Endothelial cell of hepatic sinusoid (primary cell): ENCODE measurements around the gene RALGAPA2.

Experiments used
- in situ Hi-C: cut with HindIII; loops from 2 replicates; pipeline ENCODE4 v1.10.0; 2017; ENCODE audit warnings: low sequenced_read_pairs

Gene RALGAPA2

GRCh38 chr20:20712474-20713243, at the start of gene RALGAPA2:
RALGAPA2 (minus strand) TSS chr20:20712644; CDS start chr20:20712480, 164 bp downstream.
- in situ Hi-C loops, result no loop called here

- in situ Hi-C loops, result no loop called here
These were observed 48.9 kb upstream of the RALGAPA2 start for GRCh38 chr20:20761301-20761700.

GRCh38 chr20:20759132-20759531, 46.7 kb upstream of the RALGAPA2 start:
- in situ Hi-C loops, result no loop called here

- in situ Hi-C loops, result no loop called here
These were observed 43.4 kb upstream of the RALGAPA2 start for GRCh38 chr20:20755674-20756319.

- in situ Hi-C loops, result no loop called here
These were observed 42.8 kb upstream of the RALGAPA2 start for GRCh38 chr20:20755231-20755630.

GRCh38 chr20:20754714-20755113, 42.3 kb upstream of the RALGAPA2 start:
- in situ Hi-C loops, result no loop called here

- in situ Hi-C loops, result no loop called here
These were observed 40.3 kb upstream of the RALGAPA2 start for GRCh38 chr20:20752712-20753111.

GRCh38 chr20:20747298-20747697, 34.9 kb upstream of the RALGAPA2 start:
- in situ Hi-C loops, result no loop called here

GRCh38 chr20:20744170-20744725, 31.8 kb upstream of the RALGAPA2 start:
- in situ Hi-C loops, result no loop called here

GRCh38 chr20:20743511-20744169, 31.2 kb upstream of the RALGAPA2 start:
- in situ Hi-C loops, result no loop called here

- in situ Hi-C loops, result no loop called here
These were observed 28.9 kb upstream of the RALGAPA2 start for GRCh38 chr20:20741087-20742045.

GRCh38 chr20:20740541-20740940, 28.1 kb upstream of the RALGAPA2 start:
- in situ Hi-C loops, result no loop called here

- in situ Hi-C loops, result no loop called here
These were observed 24.7 kb upstream of the RALGAPA2 start for GRCh38 chr20:20737158-20737557.

- in situ Hi-C loops, result no loop called here
These were observed 23.9 kb upstream of the RALGAPA2 start for GRCh38 chr20:20736303-20736702.

GRCh38 chr20:20734475-20734948, 22.1 kb upstream of the RALGAPA2 start:
- in situ Hi-C loops, result no loop called here

- in situ Hi-C loops, result no loop called here
These were observed 21.5 kb upstream of the RALGAPA2 start for GRCh38 chr20:20733943-20734342.

- in situ Hi-C loops, result no loop called here
These were observed 20.2 kb upstream of the RALGAPA2 start for GRCh38 chr20:20732641-20733040.

GRCh38 chr20:20731945-20732296, 19.5 kb upstream of the RALGAPA2 start:
- in situ Hi-C loops, result no loop called here

GRCh38 chr20:20731000-20731944, 18.8 kb upstream of the RALGAPA2 start:
- in situ Hi-C loops, result no loop called here
